HepG2 (cell line): ENCODE results near the gene PACS2. TPM values are rescaled to one million over a fixed set of nuclear protein-coding genes. Genes with fewer than 3 reads are reported as not detected.
A peak's percentile ranks its signal among the peaks of the same experiment; 100 is the strongest.

Experiments
- ATAC-seq: fragments of 200-7000 bp; cut with Tn5 transposase; 3 replicates; pipeline ENCODE4 v1.9.1; 2020; ENCODE audit warnings: mild to moderate bottlenecking, moderate library complexity
- BruUV-seq: library from RNA; stranded (reverse); fragments of 400-500 nt; replicated peaks from 2 replicates; lab custom pipeline; 2021; lab: Mats Ljungman, UMichigan
- CTCF ChIA-PET: fragments of 300-600 bp; formaldehyde crosslinking; extraction: SDS; loops from one replicate; lab custom pipeline; 2021; ENCODE audit warnings: low total read pairs, inconsistent platforms, low intra/inter-chr PET ratio; lab: Yijun Ruan, JAX
- POLR2A ChIA-PET: fragments of 350-600 bp; sonication (Branson Sonifier 250); formaldehyde crosslinking; loops from one replicate; lab custom pipeline; 2020; ENCODE audit warnings: antibody characterized with exemption, inconsistent platforms; lab: Yijun Ruan, JAX
- DNase-seq: peaks from one replicate; pipeline ENCODE4 v3.0.0-alpha.2; 2015; ENCODE audit warnings: low spot score
- FAIRE-seq: peaks from 3 replicates; lab custom pipeline; 2011; peaks lifted over from hg19 to GRCh38; lab: Jason Lieb, UNC
- H2AFZ ChIP-seq: one replicate; pipeline ENCODE4 v1.6.1; 2011; ENCODE audit warnings: low read length, inconsistent platforms
- H3K27ac ChIP-seq: fragments of 300-600 bp; 3 replicates; pipeline ENCODE4 v1.8.0; 2011; ENCODE audit warnings: mixed run types, mild to moderate bottlenecking, mixed read lengths, low read length, inconsistent platforms; ENCODE audit not compliant: insufficient read depth; ENCODE audit errors: extremely low read length
- H3K27me3 ChIP-seq, 2 experiments: fragments of 200-600 bp in 1 of 2; 2 replicates in 1 of 2; 3 replicates in 1 of 2; pipeline versions ENCODE4 v1.6.0 to v1.8.0; 2011; ENCODE audit warnings: low read length in 2 of 2, mild to moderate bottlenecking in 2 of 2, moderate library complexity in 2 of 2, inconsistent platforms in 1 of 2; ENCODE audit not compliant: insufficient read depth in 2 of 2, control insufficient read depth in 1 of 2
- H3K36me3 ChIP-seq, 2 experiments: fragments of 200-600 bp in 1 of 2; replicated peaks in 1 of 2; 2 replicates in 1 of 2; 3 replicates in 1 of 2; pipeline versions ENCODE4 v1.5.1 to v1.8.0; 2011; ENCODE audit warnings: low read length in 2 of 2, inconsistent platforms in 1 of 2; ENCODE audit not compliant: insufficient read depth in 2 of 2, control insufficient read depth in 1 of 2
- H3K4me1 ChIP-seq: 2 replicates; pipeline ENCODE4 v1.5.1; 2012; ENCODE audit warnings: low read length, inconsistent platforms; ENCODE audit not compliant: insufficient read depth
- H3K4me2 ChIP-seq: 2 replicates; pipeline ENCODE4 v1.6.0; 2011; ENCODE audit warnings: low read depth, low read length, inconsistent platforms
- H3K4me3 ChIP-seq, 3 experiments: fragments of 200-600 bp in 1 of 3; sonication (generic), shearing (Covaris generic) in 1 of 3; replicated peaks in 1 of 3; 2 replicates each; pipeline ENCODE4 v1.5.1; 2011 to 2016; ENCODE audit warnings: low read length in 3 of 3, inconsistent platforms in 2 of 3, low read depth in 2 of 3, mild to moderate bottlenecking in 2 of 3, control low read depth in 1 of 3, mixed read lengths in 1 of 3; ENCODE audit not compliant: insufficient read depth in 1 of 3
- H3K79me2 ChIP-seq: one replicate; pipeline ENCODE4 v1.6.1; 2011; ENCODE audit warnings: low read length, inconsistent platforms; ENCODE audit not compliant: insufficient read depth
- H3K9ac ChIP-seq: 2 replicates; pipeline ENCODE4 v1.6.0; 2011; ENCODE audit warnings: mild to moderate bottlenecking, low read depth, low read length, inconsistent platforms; ENCODE audit not compliant: insufficient read depth
- H3K9me3 ChIP-seq: 2 replicates; pipeline ENCODE4 v1.5.1; 2012; ENCODE audit warnings: mild to moderate bottlenecking, low read length
- H4K20me1 ChIP-seq: 2 replicates; pipeline ENCODE4 v1.6.0; 2011; ENCODE audit warnings: inconsistent platforms, mild to moderate bottlenecking, low read length, moderate library complexity; ENCODE audit not compliant: insufficient read depth
- AGO2 ChIP-seq: fragments of 200-400 bp; formaldehyde crosslinking; optimal IDR thresholded peaks from 2 replicates; pipeline ENCODE3; 2017; ENCODE audit warnings: mild to moderate bottlenecking, low read depth, low read length, moderate library complexity
- ATRX ChIP-seq: sonication (generic); formaldehyde crosslinking; IDR thresholded peaks from 2 replicates; pipeline ENCODE4 v1.4.0; 2020; ENCODE audit warnings: missing genetic modification reagents, borderline replicate concordance
- GFI1 ChIP-seq: sonication (generic); formaldehyde crosslinking; IDR thresholded peaks from 2 replicates; pipeline ENCODE4 v1.5.0; 2020; ENCODE audit warnings: missing genetic modification reagents, mild to moderate bottlenecking, borderline replicate concordance
- HNRNPL ChIP-seq: fragments of 200-400 bp; formaldehyde crosslinking; IDR thresholded peaks from 2 replicates; pipeline ENCODE4 v1.6.1; 2017; ENCODE audit warnings: mild to moderate bottlenecking, low read depth, low read length
- RBM39 ChIP-seq: fragments of 200-400 bp; formaldehyde crosslinking; IDR thresholded peaks from one replicate; pipeline ENCODE4 v1.6.1; 2018; ENCODE audit warnings: antibody characterized with exemption, mild to moderate bottlenecking, low read depth, low read length; ENCODE audit not compliant: poor library complexity, severe bottlenecking
- ZBTB38 ChIP-seq: sonication (generic); formaldehyde crosslinking; IDR thresholded peaks from 2 replicates; pipeline ENCODE4 v1.5.1; 2020; ENCODE audit warnings: mild to moderate bottlenecking, missing genetic modification reagents
- ZNF253 ChIP-seq: sonication (generic); formaldehyde crosslinking; IDR thresholded peaks from 2 replicates; pipeline ENCODE4 v1.8.0; 2022; ENCODE audit warnings: mild to moderate bottlenecking, missing genetic modification reagents, borderline replicate concordance
- WGBS: methylation state at CpG from one replicate; pipeline ENCODE4 v1.1.6; 2017; ENCODE audit warnings: low lambda C conversion rate; 5-methylcytosine and 5-hydroxymethylcytosine counted together
- in situ Hi-C: cut with HindIII; loops from 2 replicates; pipeline ENCODE4 v1.10.0; 2017; ENCODE audit warnings: low pct_unique_long_range_greater_than_20kb; ENCODE audit not compliant: extremely low pct_ligation_motif_present
- intact Hi-C: fragments of 100-400 bp; cut with micrococcal nuclease; formaldehyde crosslinking; loops from one replicate; pipeline ENCODE4 v1.10.0; 2022; ENCODE audit not compliant: unreplicated experiment
- polyA plus RNA-seq, 8 experiments: library from polyadenylated mRNA; depleted of rRNA in 3 of 8; stranded (reverse) in 7 of 8; unstranded in 1 of 8; fragments of >200 nt; fragmentation: Illumina TruSeq in 4 of 8; extraction: Trizol in 4 of 8; gene quantifications; 2 replicates each; pipeline versions ENCODE4 v1.2.1 to v1.2.3, GENCODE V29; 2011 to 2016; ENCODE audit warnings: low read depth in 4 of 8, missing spikeins in 1 of 8, mixed read lengths in 1 of 8; ENCODE audit not compliant: insufficient read depth in 1 of 8
- total RNA-seq, 5 experiments: library from RNA; depleted of rRNA; stranded (reverse); fragments of >200 nt; fragmentation: Illumina TruSeq; extraction: Trizol; gene quantifications; 2 replicates each; pipeline ENCODE4 v1.2.3, GENCODE V29; 2016; ENCODE audit warnings: low read depth in 1 of 5
- TF ChIP-seq, protein P1 (sequence below): sonication (generic); formaldehyde crosslinking; IDR thresholded peaks from 2 replicates; pipeline ENCODE4 v1.4.0; 2020; ENCODE audit warnings: missing genetic modification reagents

The PACS2 gene
- total and polyA plus RNA-seq, 2 of the 13 experiments (the other 11 are each of a cell fraction or from before 2014, with no cell fraction given) = 23.6 to 27.6 TPM

DNA sequence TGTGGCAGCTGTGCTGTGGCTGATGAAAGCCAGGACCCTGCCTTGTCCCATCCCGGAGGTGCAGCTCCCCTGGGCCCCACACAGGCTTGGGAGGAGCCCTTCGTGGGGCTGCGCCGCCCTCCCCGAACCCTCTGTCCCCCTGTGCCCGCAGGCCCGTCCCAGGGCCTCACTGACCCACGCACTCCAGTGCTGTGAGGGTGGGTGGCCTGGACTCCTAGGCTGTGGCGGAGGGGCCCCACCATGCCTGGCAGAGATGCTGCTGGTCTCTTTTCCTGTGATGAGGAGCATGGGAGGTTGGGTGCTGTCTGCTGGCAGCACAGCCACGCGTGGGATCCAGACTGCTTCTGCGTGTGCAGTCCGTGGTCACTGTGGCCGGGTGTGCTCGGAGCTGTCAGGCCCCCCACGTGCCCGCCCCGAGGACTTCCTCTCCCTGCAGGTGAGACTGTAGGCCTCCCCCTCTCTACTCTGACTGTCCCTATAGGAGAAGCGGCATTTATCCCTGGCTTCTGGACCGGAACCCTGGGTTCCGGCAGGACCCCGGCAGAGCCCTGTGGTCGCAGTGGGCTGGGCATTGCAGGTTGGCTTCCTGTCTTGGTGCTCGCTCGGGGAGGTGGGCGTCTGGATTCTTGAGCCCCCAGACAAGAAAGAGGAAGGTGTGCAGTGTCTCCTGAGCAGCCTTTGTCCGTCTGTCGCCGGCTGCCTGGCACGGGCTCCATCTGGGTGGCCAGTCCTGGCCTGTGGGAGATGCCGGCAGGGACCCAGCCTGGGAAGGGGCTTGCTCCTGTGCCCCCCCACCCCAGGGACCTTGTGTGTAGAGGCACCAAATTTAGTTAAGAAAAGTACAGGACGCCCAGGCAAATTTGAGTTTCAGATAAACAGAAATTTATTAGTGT is 107.4 kb downstream of the PACS2 start:
- 0 out of 2 replicates have a peak, but pooled peaks cover 2% of the 10 kb centered on the region for H4K20me1 ChIP-seq
- peak overlapping the region; percentile 81 for H3K4me2 ChIP-seq
- ATAC-seq (no peak), FAIRE-seq (no peak), DNase-seq (no peak)
- H3K9me3 ChIP-seq = no peaks in the 10 kb centered on the region
- no TSS peak for BruUV-seq
- H3K36me3 ChIP-seq = peaks cover 2 to 16% of the 10 kb centered on the region in 2 experiments; a peak in 2 of 5 replicates
- no peaks in the 10 kb centered on the region; a peak in 1 of 5 replicates for H3K27me3 ChIP-seq
- intact Hi-C loops = no loop called here
- 91% methylated on average over 20 of the region's 32 CpGs for WGBS
- peak overlapping the region; percentile 89; the same call in 1 of the 2 replicates for H3K9ac ChIP-seq
- in situ Hi-C loops = loop anchor here (5.0 kb wide), 1 partner anchor 105 kb away; the partner anchor contains the start of gene TMEM121
- TF ChIP-seq GFI1 (no peak), AGO2 (peak; percentile 87), RBM39 (peak; percentile 31)
- H3K4me1 ChIP-seq = peaks cover 43% of the 10 kb centered on the region
- peaks cover 54% of the 10 kb centered on the region for H3K79me2 ChIP-seq
- peak overlapping the region in 2 of 3 experiments; percentile 86 to 88; a peak in 2 of 6 replicates for H3K4me3 ChIP-seq
- no peak overlapping the region for H2AFZ ChIP-seq
- H3K27ac ChIP-seq = no peak overlapping the region
- ChIA-PET CTCF (no interaction called here), POLR2A (no interaction called here)

DNA sequence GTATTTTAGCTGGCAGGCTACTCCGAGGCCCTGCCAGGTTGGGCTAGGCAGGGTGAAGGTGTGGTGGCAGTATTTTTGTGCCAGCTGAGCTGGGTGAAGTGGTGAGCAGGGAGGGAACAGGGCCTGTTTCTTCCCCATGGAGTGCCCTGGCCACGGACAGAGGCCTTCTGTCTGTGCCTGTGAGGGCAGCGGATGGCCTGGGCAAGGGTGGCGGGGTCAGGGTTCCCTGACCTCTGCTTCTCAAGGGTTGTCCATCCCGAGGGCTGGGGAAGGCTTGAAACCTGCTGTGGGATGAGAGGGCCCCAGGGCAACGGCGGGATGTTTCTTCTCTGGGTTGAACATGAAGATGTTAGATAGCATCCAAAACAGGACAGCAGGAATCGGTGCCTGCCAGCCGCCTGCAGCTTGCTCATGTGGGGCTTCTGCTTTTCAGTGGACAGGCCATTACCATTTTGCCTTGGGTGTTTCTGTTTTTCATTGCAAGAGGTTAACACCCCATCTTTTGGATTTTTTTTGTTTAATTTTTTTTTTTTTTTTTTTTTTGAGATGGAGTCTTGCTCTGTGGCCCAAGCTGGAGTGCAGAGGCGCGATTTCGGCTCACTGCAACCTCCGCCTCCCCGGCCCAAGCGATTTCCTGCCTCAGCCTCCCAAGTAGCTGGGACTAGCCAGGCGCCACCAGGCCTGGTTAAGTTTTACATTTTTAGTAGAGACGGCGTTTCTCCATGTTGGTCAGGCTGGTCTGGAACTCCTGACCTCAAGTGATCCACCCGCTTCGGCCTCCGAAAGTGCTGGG is 108.3 kb downstream of the PACS2 start:
- Histone ChIP-seq H4K20me1 (0 out of 2 replicates have a peak, but pooled peaks cover 5% of the 10 kb centered on the region), H3K27ac (no peak overlapping the region), H3K4me1 (peaks cover 36% of the 10 kb centered on the region), H2AFZ (no peak overlapping the region), H3K27me3 (no peaks in the 10 kb centered on the region; a peak in 1 of 5 replicates), H3K4me2 (no peak overlapping the region), H3K36me3 (peaks cover 3 to 20% of the 10 kb centered on the region in 2 experiments; a peak in 2 of 5 replicates), H3K9me3 (no peaks in the 10 kb centered on the region), H3K9ac (no peak overlapping the region), H3K4me3 (no peak overlapping the region), H3K79me2 (peaks cover 59% of the 10 kb centered on the region)
- ATAC-seq = no peak
- intact Hi-C loops (no loop called here), in situ Hi-C loops (loop anchor here (5.0 kb wide), 1 partner anchor 104 kb away; the partner anchor contains the start of gene TMEM121)
- no peak for DNase-seq
- ChIA-PET CTCF (no interaction called here), POLR2A (no interaction called here)
- no peak for FAIRE-seq
- 90% methylated on average over 20 of the region's 21 CpGs for WGBS
- BruUV-seq = no TSS peak
- TF ChIP-seq ZNF253 (CRISPR knock-in tag) (no peak), ZBTB38 (CRISPR knock-in tag) (peak; percentile 66; the same call in 1 of the 2 replicates), HNRNPL (peak; percentile 69; the same call in 1 of the 2 replicates), ATRX (no peak)
- TF ChIP-seq, protein P1, sequence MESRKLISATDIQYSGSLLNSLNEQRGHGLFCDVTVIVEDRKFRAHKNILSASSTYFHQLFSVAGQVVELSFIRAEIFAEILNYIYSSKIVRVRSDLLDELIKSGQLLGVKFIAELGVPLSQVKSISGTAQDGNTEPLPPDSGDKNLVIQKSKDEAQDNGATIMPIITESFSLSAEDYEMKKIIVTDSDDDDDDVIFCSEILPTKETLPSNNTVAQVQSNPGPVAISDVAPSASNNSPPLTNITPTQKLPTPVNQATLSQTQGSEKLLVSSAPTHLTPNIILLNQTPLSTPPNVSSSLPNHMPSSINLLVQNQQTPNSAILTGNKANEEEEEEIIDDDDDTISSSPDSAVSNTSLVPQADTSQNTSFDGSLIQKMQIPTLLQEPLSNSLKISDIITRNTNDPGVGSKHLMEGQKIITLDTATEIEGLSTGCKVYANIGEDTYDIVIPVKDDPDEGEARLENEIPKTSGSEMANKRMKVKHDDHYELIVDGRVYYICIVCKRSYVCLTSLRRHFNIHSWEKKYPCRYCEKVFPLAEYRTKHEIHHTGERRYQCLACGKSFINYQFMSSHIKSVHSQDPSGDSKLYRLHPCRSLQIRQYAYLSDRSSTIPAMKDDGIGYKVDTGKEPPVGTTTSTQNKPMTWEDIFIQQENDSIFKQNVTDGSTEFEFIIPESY (CRISPR knock-in tag) = peak; percentile 91
